ENCODE data around the gene GPRC5B.

GRCh38 chr16:19844945-19845641, 39.6 kb downstream of the GPRC5B start:
- TF ChIP-seq POLR2A (IDR thresholded peaks at IDR 0.05) (no peak), CTCF (IDR thresholded peaks at IDR 0.05) (no peak)

Measured in upper lobe of left lung (tissue), 4 donors.